Activated CD8-positive, alpha-beta T cell treated with anti-CD3 and anti-CD28 coated beads for 36 hours (primary cell): ENCODE data around the gene TAX1BP3. TPM values are rescaled to one million over a fixed set of nuclear protein-coding genes. Genes with fewer than 3 reads are reported as not detected.

Experiments used
- ATAC-seq: fragments of 200-7000 bp; cut with Tn5 transposase; one replicate; pipeline ENCODE4 v1.10.0; 2021; ENCODE audit warnings: mild to moderate bottlenecking, moderate library complexity
- CTCF ChIA-PET: fragments of 350-600 bp; sonication (Branson Sonifier 250); formaldehyde crosslinking; loops from one replicate; lab custom pipeline; 2021; ENCODE audit warnings: antibody characterized with exemption; lab: Charles Lee
- POLR2A ChIA-PET: fragments of 350-600 bp; sonication (Branson Sonifier 250); formaldehyde crosslinking; loops from one replicate; lab custom pipeline; 2021; ENCODE audit warnings: antibody characterized with exemption; lab: Charles Lee
- DNase-seq: peaks from one replicate; pipeline ENCODE4 v3.0.0-alpha.2; 2020
- H3K27ac Mint-ChIP-seq: one replicate; pipeline ENCODE4 v1.8.0; 2021; ENCODE audit warnings: mild to moderate bottlenecking, mixed read lengths
- H3K27me3 Mint-ChIP-seq: one replicate; pipeline ENCODE4 v1.8.0; 2021; ENCODE audit warnings: mixed read lengths
- H3K36me3 Mint-ChIP-seq: one replicate; pipeline ENCODE4 v1.8.0; 2021; ENCODE audit warnings: low read depth, mixed read lengths
- H3K4me1 Mint-ChIP-seq: one replicate; pipeline ENCODE4 v1.8.0; 2021; ENCODE audit warnings: low read depth, mixed read lengths
- H3K4me3 Mint-ChIP-seq: one replicate; pipeline ENCODE4 v1.8.0; 2021; ENCODE audit warnings: mild to moderate bottlenecking, moderate library complexity, mixed read lengths
- H3K9me3 Mint-ChIP-seq: one replicate; pipeline ENCODE4 v1.8.0; 2021; ENCODE audit warnings: mixed read lengths
- intact Hi-C: fragments of 100-400 bp; cut with micrococcal nuclease; formaldehyde crosslinking; loops from one replicate; pipeline ENCODE4 v1.10.0; 2022
- total RNA-seq, 2 experiments: library from RNA; stranded (reverse); gene quantifications; one replicate each; pipeline ENCODE4 v1.2.3, GENCODE V29; 2021
- TF ChIP-seq, protein P1 (sequence below): fragments of 200-600 bp; IDR thresholded peaks from one replicate; pipeline ENCODE4 v1.8.0; 2022; ENCODE audit warnings: antibody characterized with exemption, mild to moderate bottlenecking

The TAX1BP3 gene
- total RNA-seq, 2 experiments from 2014 or later: 14.3 to 15.1 TPM

DNA sequence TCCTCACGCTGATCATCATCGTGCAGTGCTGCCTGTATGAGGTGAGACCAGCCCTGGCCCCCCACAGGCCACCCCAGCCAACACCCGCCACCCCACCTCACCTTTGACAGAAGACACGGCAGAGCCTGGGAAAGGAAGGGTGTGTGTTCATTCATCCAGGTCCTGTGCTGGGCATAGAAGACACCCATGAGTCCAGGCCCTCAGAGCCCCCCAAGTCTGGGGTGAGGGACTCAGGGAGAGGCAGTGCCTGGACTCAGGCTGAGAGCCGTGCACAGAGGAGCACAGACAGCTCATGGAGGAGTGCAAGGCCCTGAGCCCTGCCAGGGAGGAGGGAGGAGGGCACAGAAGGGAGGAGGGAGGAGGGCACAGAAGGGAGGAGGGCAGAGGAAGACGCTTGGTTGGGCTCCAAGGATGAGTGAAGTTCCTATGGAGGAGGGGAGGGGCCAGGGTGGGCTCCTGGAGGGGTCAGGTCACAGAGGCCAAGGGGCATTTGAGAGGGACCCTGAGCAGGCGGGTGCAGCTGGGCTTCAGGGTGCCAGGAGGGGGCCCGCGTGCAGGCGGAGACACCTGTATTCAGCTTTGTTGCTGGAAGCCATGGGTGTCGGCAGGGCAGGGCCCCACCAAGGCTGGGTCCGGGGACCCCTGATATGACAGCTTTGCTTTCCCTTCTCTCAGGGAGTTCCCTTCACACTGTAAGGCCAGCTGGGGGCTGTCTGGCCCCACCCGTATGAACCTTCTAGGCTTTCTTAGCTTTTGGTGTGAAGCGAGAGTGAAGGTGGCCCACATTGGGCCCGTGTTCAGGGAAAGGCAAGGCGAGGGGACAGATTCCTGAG lies 11.4 kb downstream of the TAX1BP3 start:
- CTCF ChIA-PET: no interaction called here
- Mint-ChIP-seq H3K27me3 (no peaks in the 10 kb centered on the region), H3K4me3 (no peak overlapping the region), H3K36me3 (no peaks in the 10 kb centered on the region), H3K27ac (no peak overlapping the region), H3K4me1 (no peaks in the 10 kb centered on the region), H3K9me3 (no peaks in the 10 kb centered on the region)
- intact Hi-C loops: no loop called here
- TF ChIP-seq, protein P1, sequence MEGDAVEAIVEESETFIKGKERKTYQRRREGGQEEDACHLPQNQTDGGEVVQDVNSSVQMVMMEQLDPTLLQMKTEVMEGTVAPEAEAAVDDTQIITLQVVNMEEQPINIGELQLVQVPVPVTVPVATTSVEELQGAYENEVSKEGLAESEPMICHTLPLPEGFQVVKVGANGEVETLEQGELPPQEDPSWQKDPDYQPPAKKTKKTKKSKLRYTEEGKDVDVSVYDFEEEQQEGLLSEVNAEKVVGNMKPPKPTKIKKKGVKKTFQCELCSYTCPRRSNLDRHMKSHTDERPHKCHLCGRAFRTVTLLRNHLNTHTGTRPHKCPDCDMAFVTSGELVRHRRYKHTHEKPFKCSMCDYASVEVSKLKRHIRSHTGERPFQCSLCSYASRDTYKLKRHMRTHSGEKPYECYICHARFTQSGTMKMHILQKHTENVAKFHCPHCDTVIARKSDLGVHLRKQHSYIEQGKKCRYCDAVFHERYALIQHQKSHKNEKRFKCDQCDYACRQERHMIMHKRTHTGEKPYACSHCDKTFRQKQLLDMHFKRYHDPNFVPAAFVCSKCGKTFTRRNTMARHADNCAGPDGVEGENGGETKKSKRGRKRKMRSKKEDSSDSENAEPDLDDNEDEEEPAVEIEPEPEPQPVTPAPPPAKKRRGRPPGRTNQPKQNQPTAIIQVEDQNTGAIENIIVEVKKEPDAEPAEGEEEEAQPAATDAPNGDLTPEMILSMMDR: no peak
- ATAC-seq (no peak), DNase-seq (no peak)
- POLR2A ChIA-PET: interaction anchor here (0.5 to 1.7 kb wide), 2 partner anchors 10 to 69 kb away, joined by 3 to 4 read pairs; no protein-coding TSS in a partner anchor

DNA sequence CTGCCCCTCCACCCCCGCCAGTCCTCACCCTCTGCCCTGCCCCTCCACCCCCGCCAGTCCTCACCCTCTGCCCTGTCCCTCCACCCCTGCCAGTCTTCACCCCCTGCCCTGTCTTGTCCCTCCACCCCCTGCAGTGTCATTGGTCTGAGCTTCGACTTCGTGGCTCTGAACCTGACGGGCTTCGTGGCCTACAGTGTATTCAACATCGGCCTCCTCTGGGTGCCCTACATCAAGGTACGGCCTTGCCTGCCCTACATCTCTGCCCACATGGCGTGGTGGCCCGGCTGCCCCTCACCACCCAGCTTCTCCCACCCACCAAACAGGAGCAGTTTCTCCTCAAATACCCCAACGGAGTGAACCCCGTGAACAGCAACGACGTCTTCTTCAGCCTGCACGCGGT lies 12.0 kb downstream of the TAX1BP3 start:
- TF ChIP-seq, protein P1: no peak
- ATAC-seq: no peak
- H3K27ac Mint-ChIP-seq: no peak overlapping the region
- ChIA-PET POLR2A (no interaction called here), CTCF (no interaction called here)
- DNase-seq: no peak
- intact Hi-C loops: no loop called here
- no peaks in the 10 kb centered on the region for H3K36me3 Mint-ChIP-seq
- H3K9me3 Mint-ChIP-seq: no peaks in the 10 kb centered on the region
- no peaks in the 10 kb centered on the region for H3K27me3 Mint-ChIP-seq
- no peaks in the 10 kb centered on the region for H3K4me1 Mint-ChIP-seq
- no peak overlapping the region for H3K4me3 Mint-ChIP-seq

DNA sequence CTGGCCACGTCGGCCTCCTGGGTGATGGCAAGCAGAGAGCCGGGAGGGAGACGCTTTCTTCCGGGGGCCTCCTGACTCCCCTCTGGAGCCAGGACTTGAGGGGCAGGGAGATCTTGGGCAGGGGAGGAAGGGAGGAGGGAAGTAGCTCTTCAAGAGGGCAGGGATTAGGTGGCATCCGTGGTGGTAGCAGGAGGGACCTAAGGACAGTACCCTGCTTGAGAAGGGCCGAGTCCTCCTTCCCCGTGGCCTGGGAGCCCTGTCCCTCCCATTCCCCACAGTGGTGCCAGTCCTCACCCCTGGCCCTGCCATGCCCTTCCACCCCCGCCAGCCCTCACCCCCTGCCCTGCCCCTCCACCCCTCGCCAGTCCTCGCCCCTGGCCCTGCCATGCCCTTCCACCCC lies 12.6 kb downstream of the TAX1BP3 start:
- no peaks in the 10 kb centered on the region for H3K4me1 Mint-ChIP-seq
- CTCF ChIA-PET: no interaction called here
- H3K27me3 Mint-ChIP-seq: no peaks in the 10 kb centered on the region
- no peaks in the 10 kb centered on the region for H3K9me3 Mint-ChIP-seq
- ATAC-seq (no peak), DNase-seq (no peak)
- no peak overlapping the region for H3K27ac Mint-ChIP-seq
- TF ChIP-seq, protein P1: no peak
- H3K4me3 Mint-ChIP-seq: no peak overlapping the region
- POLR2A ChIA-PET: no interaction called here
- intact Hi-C loops: no loop called here
- H3K36me3 Mint-ChIP-seq: no peaks in the 10 kb centered on the region

DNA sequence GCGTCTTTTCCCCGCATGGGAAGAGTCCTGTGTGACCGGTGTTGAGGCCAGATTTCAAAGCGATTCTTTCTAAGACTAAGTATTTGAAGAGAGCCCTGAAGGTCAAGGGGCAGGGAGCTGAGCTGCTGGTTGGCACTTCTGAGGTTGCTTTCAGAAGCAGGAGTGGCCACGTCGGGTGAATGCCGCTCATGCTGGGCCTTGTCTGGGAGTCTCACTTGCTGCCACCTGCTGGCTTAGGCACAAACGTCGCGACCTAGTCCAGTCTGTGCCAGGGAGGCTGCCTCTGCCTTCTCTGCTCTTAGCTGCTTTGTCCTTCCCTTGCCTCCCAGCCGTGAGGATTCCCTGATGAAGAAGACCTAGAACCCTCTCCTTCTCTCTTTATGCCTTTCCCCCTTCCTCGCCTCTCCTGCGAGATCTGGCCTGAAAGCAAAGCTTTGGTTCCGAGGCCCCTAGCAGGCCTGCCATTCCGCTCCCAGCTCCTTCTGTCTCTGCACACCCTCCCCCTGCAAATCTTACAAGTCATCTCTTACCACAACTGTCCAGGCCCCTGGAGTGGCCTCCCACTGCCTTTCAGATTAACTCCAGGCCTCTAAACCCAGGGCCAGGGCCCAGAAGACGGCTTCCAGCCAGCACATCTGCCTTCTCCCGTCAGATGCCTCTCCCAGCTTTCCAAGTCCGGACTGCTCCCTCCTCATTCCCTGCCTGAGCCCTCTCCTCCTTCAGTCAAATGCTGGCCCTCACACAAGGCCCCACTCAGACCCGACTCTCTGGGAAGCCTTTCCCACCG lies 20.4 kb downstream of the TAX1BP3 start:
- peaks cover 12% of the 10 kb centered on the region for H3K4me1 Mint-ChIP-seq
- no peak overlapping the region for H3K27ac Mint-ChIP-seq
- peak; percentile 74 for DNase-seq
- H3K9me3 Mint-ChIP-seq: no peaks in the 10 kb centered on the region
- no peak overlapping the region for H3K4me3 Mint-ChIP-seq
- H3K36me3 Mint-ChIP-seq: peaks cover 8% of the 10 kb centered on the region
- H3K27me3 Mint-ChIP-seq: no peaks in the 10 kb centered on the region
- ATAC-seq: peak; percentile 83
- TF ChIP-seq, protein P1: peak; percentile 44
- intact Hi-C loops: no loop called here
- POLR2A ChIA-PET: interaction anchor here (0.5 to 0.6 kb wide), 3 partner anchors 107 to 1228 kb away, joined by 3 read pairs; no protein-coding TSS in a partner anchor
- CTCF ChIA-PET: interaction anchor here (0.6 to 3.1 kb wide), 13 partner anchors 10 to 599 kb away, joined by 3 to 21 read pairs (median 4); partner anchors contain the start of genes CTNS and SHPK
